SK-MEL-5 (cell line): ENCODE data around the gene RIMS4. TPM values are rescaled to one million over a fixed set of nuclear protein-coding genes. Genes with fewer than 3 reads are reported as not detected.

Experiments
- DNase-seq: peaks from one replicate; pipeline ENCODE4 v3.0.0-alpha.2; 2016; ENCODE audit warnings: low read depth, low spot score
- in situ Hi-C: cut with HindIII; loops from 2 replicates; pipeline ENCODE4 v1.10.0; 2016; ENCODE audit warnings: low sequenced_read_pairs, high pct_unique_total_duplicates, low pct_unique_long_range_greater_than_20kb
- total RNA-seq: library from RNA; depleted of rRNA; stranded (reverse); fragments of >200 nt; shearing (Covaris generic); gene quantifications from 2 replicates; pipeline ENCODE4 v1.2.3, GENCODE V29; 2014

The RIMS4 gene
- total RNA-seq, 1 experiment from 2014 or later = 10.7 TPM

- in situ Hi-C loops = no loop called here
- DNase-seq = no peak
Observed at GRCh38 chr20:44756011-44756688, 54.2 kb downstream of the RIMS4 start.

GRCh38 chr20:44754554-44754953 is 55.8 kb downstream of the RIMS4 start:
- no peak for DNase-seq
- in situ Hi-C loops = no loop called here

GRCh38 chr20:44752099-44752931 is 58.0 kb downstream of the RIMS4 start:
- in situ Hi-C loops = no loop called here
- DNase-seq = no peak

GRCh38 chr20:44750081-44750805 is 60.1 kb downstream of the RIMS4 start:
- in situ Hi-C loops = no loop called here
- no peak for DNase-seq

- in situ Hi-C loops = no loop called here
- DNase-seq = peak; percentile 46
Observed at GRCh38 chr20:44748005-44748370, 62.4 kb downstream of the RIMS4 start.

- DNase-seq = peak; percentile 88
- in situ Hi-C loops = no loop called here
Observed at GRCh38 chr20:44747166-44748004, 63.0 kb downstream of the RIMS4 start.

- in situ Hi-C loops = no loop called here
Observed at GRCh38 chr20:44746367-44747165, 63.8 kb downstream of the RIMS4 start.

GRCh38 chr20:44745598-44746366 is 64.6 kb downstream of the RIMS4 start, which contains the start of gene KCNK15:
Gene KCNK15 (plus strand): TSS chr20:44745865. CDS start chr20:44745911, 46 bp downstream.
- no peak for DNase-seq
- in situ Hi-C loops = no loop called here

More at GRCh38 chr20:44746367-44747165, 63.8 kb downstream of the RIMS4 start:
- DNase-seq = no peak

- in situ Hi-C loops = no loop called here
- no peak for DNase-seq
Observed at GRCh38 chr20:44745122-44745597, 65.2 kb downstream of the RIMS4 start.

GRCh38 chr20:44743916-44744655 is 66.3 kb downstream of the RIMS4 start:
- in situ Hi-C loops = no loop called here
- no peak for DNase-seq

GRCh38 chr20:44743080-44743701 is 67.2 kb downstream of the RIMS4 start:
- in situ Hi-C loops = no loop called here
- peak; percentile 25 for DNase-seq

- no peak for DNase-seq
- in situ Hi-C loops = no loop called here
Observed at GRCh38 chr20:44742304-44743079, 67.9 kb downstream of the RIMS4 start.

- in situ Hi-C loops = no loop called here
- DNase-seq = no peak
Observed at GRCh38 chr20:44739942-44740341, 70.4 kb downstream of the RIMS4 start.

- DNase-seq = peak; percentile 95
- in situ Hi-C loops = no loop called here
Observed at GRCh38 chr20:44738813-44739477, 71.4 kb downstream of the RIMS4 start.
